ENCODE results near the gene FZD2. TPM values are rescaled to one million over a fixed set of nuclear protein-coding genes. Genes with fewer than 3 reads are reported as not detected.
"Not testable (repeated sequence)": the region's sequence is repeated elsewhere in the genome, so short reads cannot be mapped to it uniquely, and the experiment has no call there.

Gene FZD2
- total and polyA plus RNA-seq, 12 donors: 0.18 to 9.1 (median 2.9) TPM

DNA sequence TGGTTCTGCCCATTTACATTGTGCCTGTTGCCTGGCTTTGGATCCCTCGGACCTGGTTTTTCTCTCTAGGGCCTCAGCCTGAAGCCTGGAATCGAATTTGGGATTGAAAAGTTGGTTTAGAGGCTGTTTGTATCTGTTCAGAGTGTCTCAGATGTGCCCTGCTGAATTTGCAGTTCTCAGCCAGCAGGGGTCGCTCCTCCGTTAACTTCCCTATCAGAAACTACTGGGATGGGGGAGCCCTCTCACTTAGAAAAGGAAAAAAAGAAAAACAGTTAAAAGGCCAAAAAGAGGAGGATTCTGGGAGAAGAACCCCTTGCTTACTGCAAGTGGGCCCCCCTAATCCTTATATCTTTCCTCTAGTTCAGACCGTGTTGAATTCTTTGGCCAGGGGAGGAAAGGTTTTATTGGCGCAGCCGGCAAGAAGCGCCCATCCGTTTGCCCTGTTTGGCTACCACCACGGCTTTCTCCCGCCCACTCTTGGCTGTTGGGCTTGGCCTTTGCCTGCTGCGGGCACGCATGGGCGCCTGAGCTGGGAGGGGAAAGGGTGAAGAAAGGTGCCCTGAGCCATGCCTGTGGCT, 8.7 kb downstream of the FZD2 start:
- intact Hi-C loops (cut with DNase I): no loop called here
- H3K27me3 ChIP-seq: no peaks in the 10 kb centered on the region
- WGBS, 4 donors: 83 to 86% (median 83%) methylated on average over 14 of the region's 14 CpGs
- no peaks in the 10 kb centered on the region for H3K36me3 ChIP-seq (replicated peaks in 1 of 2)
- no peak for DNase-seq
- H3K27ac ChIP-seq: no peak overlapping the region
- no peaks in the 10 kb centered on the region for H3K9me3 ChIP-seq (replicated peaks in 1 of 3)
- TF ChIP-seq POLR2A (IDR thresholded peaks at IDR 0.05): no peak
- TF ChIP-seq, protein P1, sequence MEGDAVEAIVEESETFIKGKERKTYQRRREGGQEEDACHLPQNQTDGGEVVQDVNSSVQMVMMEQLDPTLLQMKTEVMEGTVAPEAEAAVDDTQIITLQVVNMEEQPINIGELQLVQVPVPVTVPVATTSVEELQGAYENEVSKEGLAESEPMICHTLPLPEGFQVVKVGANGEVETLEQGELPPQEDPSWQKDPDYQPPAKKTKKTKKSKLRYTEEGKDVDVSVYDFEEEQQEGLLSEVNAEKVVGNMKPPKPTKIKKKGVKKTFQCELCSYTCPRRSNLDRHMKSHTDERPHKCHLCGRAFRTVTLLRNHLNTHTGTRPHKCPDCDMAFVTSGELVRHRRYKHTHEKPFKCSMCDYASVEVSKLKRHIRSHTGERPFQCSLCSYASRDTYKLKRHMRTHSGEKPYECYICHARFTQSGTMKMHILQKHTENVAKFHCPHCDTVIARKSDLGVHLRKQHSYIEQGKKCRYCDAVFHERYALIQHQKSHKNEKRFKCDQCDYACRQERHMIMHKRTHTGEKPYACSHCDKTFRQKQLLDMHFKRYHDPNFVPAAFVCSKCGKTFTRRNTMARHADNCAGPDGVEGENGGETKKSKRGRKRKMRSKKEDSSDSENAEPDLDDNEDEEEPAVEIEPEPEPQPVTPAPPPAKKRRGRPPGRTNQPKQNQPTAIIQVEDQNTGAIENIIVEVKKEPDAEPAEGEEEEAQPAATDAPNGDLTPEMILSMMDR (IDR thresholded peaks at IDR 0.05): peak in 2 of 6 experiments; percentile 9 to 19
- no peaks in the 10 kb centered on the region for H3K4me1 ChIP-seq (replicated peaks in 1 of 2)
- H3K4me3 ChIP-seq: no peak overlapping the region

DNA sequence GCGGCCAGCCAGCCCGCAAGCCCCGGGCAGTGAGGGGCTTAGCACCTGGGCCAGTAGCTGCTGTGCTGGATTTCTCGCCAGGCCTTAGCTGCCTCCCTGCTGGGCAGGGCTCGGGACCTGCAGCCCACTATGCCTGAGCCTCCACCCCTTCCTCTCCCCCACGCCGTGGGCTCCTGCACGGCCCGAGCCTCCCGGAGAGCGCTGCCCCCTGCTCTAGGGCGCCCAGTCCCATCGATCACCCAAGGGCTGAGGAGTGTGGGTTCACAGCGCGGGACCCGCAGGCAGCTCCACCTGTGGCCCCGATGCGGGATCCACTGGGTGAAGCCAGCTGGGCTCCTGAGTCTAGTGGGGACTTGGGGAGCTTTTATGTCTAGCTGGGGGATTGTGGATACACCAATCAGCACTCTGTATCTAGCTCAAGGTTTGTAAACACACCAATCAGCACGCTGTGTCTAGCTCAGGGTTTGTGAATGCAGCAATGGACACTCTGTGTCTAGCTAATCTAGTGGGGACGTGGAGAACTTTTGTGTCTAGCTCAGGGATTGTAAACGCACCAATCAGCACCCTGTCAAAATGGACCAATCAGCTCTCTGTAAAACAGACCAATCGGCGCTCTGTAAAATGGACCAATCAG, 11.1 kb downstream of the FZD2 start:
- H3K27ac ChIP-seq; H3K36me3 ChIP-seq (replicated peaks in 1 of 2); intact Hi-C loops (cut with DNase I); DNase-seq; H3K9me3 ChIP-seq (replicated peaks in 1 of 3); H3K27me3 ChIP-seq; H3K4me3 ChIP-seq; H3K4me1 ChIP-seq (replicated peaks in 1 of 2): not testable (repeated sequence)
- WGBS, 4 donors: 83 to 87% (median 85%) methylated on average over 10 to 23 of the region's 23 CpGs

DNA sequence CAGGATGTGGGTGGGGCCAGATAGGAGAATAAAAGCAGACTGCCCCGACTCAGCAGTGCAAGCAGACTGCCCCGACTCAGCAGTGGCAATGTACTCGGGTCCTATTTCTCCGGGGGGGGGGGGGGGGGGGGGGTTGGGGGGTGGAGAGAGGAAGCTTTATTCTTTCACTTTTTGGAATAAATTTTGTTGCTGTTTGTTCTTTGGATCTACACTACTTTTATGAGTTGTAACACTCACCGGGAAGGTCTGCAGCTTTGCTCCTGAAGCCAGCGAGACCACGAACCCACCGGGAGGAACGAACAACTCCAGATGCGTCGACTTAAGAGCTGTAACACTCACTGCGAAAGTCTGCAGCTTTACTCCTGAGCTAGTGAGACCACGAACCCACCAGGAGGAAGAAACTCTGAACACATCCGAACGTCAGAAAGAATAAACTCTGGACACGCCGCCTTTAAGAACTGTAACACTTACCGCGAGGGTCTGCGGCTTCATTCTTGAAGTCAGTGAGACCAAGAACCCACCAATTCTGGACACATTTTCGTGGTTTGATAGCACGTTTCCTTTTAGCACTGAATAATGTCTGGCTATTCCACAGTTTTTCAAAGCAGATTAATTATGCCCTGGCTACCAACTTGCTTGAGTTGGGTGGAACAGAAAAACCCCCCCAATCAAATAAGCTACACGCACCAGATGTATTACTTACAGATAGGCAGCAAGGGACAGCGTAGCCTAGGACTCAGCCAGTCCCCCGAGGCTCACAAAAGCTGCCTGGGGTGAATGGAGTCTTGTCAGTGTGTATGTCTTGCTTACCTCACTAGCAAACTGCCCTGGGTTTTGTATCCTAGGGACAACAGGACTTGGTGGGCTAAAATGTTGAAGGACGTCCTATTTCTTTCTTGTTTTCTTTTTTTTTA, 11.9 kb downstream of the FZD2 start:
- Histone ChIP-seq H3K4me1 (replicated peaks in 1 of 2) (no peaks in the 10 kb centered on the region), H3K4me3 (no peak overlapping the region), H3K9me3 (replicated peaks in 1 of 3) (no peaks in the 10 kb centered on the region), H3K36me3 (replicated peaks in 1 of 2) (no peaks in the 10 kb centered on the region), H3K27me3 (no peaks in the 10 kb centered on the region), H3K27ac (peak overlapping the region in 1 of 5 donors; percentile 26)
- TF ChIP-seq, protein P1 (IDR thresholded peaks at IDR 0.05): no peak
- TF ChIP-seq POLR2A (IDR thresholded peaks at IDR 0.05): no peak
- peak in 1 of 7 donors; percentile 18 for DNase-seq
- 36 to 82% (median 72%) methylated on average over 22 to 26 of the region's 26 CpGs for WGBS, 4 donors
- intact Hi-C loops (cut with DNase I): no loop called here

DNA sequence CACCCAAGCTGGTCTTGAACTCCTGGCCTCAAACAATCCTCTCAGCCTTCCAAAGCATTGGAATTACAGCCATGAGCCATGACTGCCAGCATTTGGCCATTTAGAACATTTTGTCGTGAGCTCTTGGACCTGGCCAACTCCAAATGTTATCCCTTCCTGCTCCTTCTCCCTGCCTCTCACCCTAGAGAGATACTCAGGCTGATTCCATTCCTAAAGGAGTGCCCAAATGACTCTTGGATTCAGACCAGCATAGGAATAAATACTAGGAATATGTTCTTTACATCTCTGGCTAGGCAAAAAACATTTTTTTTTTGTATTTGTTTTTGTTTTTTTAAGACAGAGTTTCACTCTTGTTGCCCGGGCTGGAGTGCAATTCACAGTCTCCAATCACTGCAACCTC, 15.5 kb downstream of the FZD2 start:
- TF ChIP-seq, protein P1 (IDR thresholded peaks at IDR 0.05): no peak
- no peak for TF ChIP-seq POLR2A (IDR thresholded peaks at IDR 0.05)
- intact Hi-C loops (cut with DNase I): no loop called here
- Histone ChIP-seq H3K9me3 (replicated peaks in 1 of 3) (no peaks in the 10 kb centered on the region), H3K36me3 (replicated peaks in 1 of 2) (no peaks in the 10 kb centered on the region), H3K4me1 (replicated peaks in 1 of 2) (no peaks in the 10 kb centered on the region), H3K27me3 (no peaks in the 10 kb centered on the region), H3K27ac (no peak overlapping the region), H3K4me3 (no peak overlapping the region)
- no peak for DNase-seq
- 68 to 88% (median 74%) methylated on average over 2 of the region's 2 CpGs for WGBS, 4 donors
